GM19438 (cell line): ENCODE measurements around the gene CFAP57.
"Not testable (repeated sequence)": the region's sequence is repeated elsewhere in the genome, so short reads cannot be mapped to it uniquely, and the experiment has no call there.

Experiments
- ATAC-seq: cut with Tn5 transposase; IDR thresholded peaks from one replicate; pipeline ENCODE4 v1.9.1; 2021; ENCODE audit warnings: low read depth; ENCODE audit not compliant: unreplicated experiment

Gene CFAP57

GRCh38 chr1:43171312-43171875 lies 736 bp upstream of the CFAP57 start:
- ATAC-seq: no peak

GRCh38 chr1:43172527-43172972 lies 420 bp downstream of the CFAP57 start:
- ATAC-seq: peak; percentile 44

DNA sequence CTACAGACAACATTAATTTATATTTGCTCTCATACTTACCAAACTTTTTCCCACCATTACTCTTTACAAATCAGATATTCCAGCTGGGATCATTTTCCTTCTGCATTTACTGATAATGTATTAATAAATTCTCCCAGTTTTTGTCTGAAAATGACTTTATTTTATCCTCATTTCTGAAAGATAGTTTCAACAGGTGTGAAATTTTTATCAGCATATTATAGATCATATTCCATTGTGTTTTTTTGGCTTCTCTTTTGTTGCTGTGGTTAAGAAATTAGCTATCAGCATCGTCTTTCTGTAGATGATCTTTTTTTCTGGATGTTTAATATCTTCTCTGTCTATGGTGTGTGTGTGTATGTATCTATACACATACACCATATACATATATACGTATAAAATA lies 2.7 kb downstream of the CFAP57 start:
- no peak for ATAC-seq

DNA sequence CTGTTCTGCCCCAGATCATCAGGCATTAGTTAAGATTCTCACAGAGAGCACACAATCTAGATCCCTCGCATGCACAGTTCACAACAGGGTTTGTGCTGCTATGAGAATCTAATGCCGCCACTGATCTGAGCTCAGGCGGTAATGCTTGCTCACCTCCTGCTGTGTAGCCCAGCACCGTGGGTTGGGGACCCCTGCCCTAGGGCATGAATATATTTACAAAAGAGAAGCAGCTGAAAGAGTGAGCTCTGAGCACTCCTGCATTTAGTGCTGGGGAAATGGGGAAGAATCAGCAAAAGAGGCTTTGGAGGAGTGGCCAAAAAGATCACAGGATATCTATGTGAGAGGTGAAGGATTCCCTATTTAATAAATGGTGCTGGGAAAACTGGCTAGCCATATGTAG lies 5.6 kb downstream of the CFAP57 start:
- ATAC-seq: no peak

DNA sequence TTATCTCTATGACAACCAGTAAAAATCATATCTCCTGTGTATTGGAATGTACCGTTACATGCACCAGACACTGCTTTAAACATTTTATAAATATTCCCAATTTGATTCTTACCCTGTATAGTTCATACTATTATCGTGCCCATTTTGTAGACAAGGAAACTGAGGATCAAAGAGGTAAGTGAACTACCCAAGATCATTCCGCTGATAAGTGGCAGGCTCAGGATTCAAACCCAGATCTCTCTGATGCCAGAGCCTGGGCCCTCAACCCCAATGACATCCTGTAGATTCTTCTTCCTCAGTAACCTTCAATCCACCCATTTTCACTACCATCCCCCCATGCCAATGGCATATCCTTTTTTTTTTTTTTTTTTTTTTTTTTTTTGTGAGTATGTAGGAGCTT lies 12.3 kb downstream of the CFAP57 start:
- no peak for ATAC-seq

- no peak for ATAC-seq
Observed at GRCh38 chr1:43184995-43185394, 12.9 kb downstream of the CFAP57 start.

- no peak for ATAC-seq
Observed at GRCh38 chr1:43188106-43188505, 16.0 kb downstream of the CFAP57 start.

DNA sequence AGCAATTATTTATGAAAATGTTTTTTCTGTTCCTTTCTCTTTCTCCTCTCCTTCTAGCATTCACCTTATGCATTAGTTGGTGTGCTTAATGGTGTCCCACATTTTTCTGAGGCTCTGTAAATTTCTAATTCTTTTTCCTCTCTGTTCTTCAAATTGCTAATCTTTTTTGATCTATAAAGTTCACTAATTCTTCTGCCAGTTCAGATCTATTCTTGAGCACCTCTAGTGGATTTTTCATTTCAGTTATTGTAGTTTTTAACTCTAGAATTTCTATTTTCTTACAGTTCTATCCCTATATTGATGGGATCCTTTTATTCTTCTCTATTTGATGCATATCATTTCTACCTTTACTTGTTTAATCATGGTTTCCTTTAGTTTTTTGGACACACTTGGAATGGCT lies 22.4 kb downstream of the CFAP57 start:
- no peak for ATAC-seq

DNA sequence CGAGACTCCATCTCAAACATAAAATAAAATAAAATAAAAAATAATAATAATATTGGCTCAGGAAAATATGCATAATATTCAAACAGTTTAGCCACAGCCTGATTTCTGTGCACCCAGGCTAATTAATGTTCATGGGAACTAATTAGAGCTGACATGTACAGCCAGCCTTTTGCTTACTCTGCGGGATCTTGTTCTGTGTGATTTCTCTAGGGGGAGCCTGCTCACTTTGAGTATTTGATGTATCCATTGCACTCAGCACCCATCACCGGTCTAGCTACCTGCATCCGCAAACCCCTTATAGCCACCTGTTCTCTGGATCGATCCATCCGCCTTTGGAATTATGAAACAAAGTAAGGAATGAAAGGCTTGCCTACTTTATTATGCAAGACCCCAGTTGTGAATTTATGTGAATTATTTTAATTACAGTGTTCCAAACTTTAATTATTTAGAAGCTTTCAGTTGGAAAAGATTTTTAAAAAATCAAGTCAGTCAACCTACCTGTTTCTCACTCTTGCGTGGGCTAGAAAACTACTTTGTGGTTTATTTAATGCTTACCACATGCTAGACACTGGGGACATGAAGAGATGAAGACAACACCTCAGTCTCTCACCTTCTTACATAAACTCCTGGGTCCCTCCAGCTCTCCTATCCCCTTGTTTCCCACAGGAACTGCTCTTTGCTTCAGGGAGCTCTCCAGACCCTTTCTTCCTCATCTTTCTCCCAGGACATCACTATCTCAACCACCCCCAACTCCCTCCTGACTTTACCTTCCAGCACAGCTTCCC lies 25.4 kb downstream of the CFAP57 start:
- no peak for ATAC-seq

- no peak for ATAC-seq
Observed at GRCh38 chr1:43199093-43199726, 27.1 kb downstream of the CFAP57 start.

DNA sequence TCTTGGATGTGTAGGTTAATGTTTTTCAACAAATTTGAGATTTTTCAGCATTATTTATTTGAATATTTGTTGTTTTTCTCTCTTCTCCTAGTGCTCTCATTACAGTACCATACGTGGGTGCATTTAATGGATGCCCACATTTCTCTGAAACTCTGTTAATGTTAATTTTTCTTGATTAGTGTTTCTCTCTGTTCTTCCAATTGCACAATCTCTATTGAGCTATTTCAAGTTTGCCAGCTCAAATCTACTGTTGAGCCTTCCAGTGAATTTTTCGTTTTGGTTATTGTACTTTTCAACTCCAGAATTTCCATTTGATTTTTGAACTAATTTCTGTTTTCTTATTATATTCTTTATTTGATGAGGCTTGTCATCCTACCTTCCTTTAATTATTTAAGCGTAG lies 31.7 kb downstream of the CFAP57 start:
- ATAC-seq: no peak

DNA sequence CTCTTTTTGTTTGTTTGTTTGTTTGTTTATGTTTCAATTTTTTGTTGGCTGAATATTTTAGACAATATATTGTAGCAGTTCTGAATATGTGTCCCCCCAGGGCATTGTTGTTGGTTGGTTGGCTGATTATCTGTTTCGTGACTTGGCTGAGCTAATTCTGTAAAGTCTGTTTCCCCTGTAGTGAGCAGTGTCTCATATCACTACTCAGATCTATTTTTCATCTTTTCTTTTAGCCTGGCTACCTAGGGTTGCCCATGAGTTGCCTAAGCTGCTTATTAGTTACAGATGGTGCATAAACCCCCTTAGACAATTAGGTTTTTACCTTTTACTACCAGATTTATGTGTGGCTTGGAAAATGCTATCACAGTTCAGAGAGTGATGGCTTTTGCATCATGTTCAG lies 32.3 kb downstream of the CFAP57 start:
- ATAC-seq: no peak

DNA sequence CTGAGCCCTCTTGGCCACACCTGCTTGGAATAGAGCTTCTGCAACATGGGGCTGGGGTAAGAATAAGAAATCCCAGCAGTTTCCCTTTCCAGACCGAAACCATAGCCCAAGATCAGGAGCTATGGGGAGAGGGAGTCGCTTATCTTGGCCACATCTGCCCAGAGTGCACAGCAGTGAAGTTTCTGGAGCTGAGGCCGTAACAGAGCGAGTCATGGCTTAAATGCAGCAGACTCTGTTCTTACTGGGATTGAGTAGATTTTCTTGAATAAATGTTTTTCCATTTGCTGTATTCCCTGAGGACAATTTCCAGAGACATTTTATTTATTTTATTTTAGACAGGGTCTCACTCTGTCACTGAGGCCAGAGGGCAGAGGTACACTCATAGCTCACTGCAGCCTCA lies 33.5 kb downstream of the CFAP57 start:
- ATAC-seq: no peak

DNA sequence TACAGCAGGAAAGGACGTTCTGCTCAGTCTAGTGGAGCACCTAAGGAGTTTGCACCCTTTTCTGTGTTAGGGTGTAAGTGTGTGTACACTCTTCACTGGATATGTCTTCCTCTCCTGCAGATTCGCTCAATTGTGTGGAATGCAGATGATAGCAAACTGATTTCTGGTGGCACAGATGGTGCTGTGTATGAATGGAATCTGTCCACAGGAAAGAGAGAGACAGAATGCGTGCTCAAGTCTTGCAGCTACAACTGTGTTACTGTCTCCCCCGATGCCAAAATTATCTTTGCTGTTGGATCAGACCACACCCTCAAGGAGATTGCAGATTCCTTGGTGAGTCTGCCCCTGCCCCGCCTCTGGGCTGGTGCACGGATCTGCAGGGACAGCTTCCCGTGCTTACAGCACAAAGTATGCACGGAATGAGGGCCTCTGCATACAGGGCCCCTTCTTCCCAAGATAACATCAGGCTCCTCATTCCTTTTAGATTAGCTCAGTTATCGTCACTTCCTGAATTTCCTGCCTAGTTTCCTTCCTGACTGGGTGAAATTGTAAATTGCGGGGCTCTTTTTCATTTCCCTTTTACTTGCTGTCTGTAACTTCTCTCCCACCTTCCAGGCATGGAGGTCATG lies 34.6 kb downstream of the CFAP57 start:
- no peak for ATAC-seq

DNA sequence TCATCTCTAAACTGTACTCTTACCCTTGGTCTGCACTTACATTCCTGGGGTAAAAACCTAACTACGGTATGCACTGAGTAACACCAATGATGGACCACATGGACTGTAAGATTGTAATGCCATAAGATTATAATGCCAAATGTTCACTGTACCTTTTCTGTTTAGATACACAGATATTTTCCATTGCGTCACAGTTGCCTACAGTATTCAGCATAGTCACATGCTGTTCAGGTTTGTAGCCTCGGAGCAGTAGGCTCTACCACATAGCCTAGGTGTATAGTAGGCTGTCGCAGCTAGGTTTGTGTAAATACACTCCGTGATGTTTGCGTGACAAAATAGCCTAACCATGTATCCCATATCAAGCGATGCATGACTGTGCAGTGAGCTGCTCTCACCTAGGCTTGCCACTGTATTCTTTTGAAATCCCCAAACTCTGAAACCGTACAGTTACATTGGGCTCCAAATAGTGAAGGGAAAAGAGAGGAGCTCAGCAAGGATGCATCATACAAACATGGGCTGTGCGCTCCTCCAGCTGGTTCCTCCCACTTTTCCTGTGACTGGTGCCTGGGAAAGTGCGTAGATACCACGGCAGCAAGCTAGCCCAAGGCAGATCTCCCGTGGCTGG lies 35.2 kb downstream of the CFAP57 start:
- ATAC-seq: no peak

GRCh38 chr1:43208277-43208676 lies 36.1 kb downstream of the CFAP57 start:
- ATAC-seq: not testable (repeated sequence)

- ATAC-seq: no peak
Observed at GRCh38 chr1:43214501-43215444, 42.6 kb downstream of the CFAP57 start.

- ATAC-seq: no peak
Observed at GRCh38 chr1:43217747-43218146, 45.6 kb downstream of the CFAP57 start.

DNA sequence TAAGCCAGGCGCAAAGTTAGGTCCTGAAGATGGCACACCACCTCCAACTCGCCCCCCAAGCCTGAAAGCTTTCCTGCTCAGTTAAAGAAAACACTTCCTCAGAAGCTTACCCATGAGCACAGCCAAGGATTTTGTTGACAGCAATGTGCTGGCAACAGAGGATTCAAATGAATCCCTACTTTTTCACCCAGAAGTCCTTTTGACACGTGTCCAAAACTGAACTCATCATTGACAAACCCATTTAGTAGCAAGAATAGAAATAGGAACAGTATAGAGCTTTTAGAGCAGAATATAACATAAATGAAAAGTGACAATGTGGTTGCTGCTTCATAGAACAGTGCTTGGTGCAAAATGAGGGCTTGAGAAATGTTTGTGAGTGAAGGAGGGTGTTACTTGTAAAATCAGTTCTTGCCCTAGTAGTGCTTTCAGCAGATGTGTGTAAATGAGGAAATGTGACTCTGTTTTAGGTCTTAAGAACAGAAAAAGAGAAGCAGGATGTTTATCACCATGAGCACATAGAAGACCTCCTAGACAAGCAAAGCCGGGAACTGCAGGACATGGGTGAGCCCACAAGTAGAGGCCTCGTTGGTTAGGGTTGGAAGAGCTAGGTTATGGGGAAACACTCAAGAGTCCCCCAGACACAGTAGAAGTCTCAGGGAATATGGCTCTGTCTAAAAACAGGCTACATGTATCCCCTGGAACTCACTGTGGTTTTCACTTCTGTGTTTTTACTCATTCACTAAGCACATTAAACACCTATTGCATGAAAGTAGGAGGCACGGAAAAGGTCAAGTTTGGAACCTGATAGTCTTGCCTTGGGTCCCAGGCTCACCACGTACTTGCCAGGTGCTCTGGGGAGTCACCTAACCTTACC lies 49.0 kb downstream of the CFAP57 start:
- ATAC-seq: peak; percentile 69
